Activated CD4-positive, alpha-beta T cell treated with anti-CD3 and anti-CD28 coated beads, Interleukin-2, Interleukin-6, amounts not matched to agents 100 ng/mL and 50 ng/mL, durations not matched to agents 16 hours and 8 hours (primary cell): ENCODE data around the gene AQP12B.
"Not testable (repeated sequence)": the region's sequence is repeated elsewhere in the genome, so short reads cannot be mapped to it uniquely, and the experiment has no call there.

Source experiments
- DNase-seq: peaks from one replicate; pipeline ENCODE4 v3.0.0-alpha.2; 2020

Gene AQP12B

GRCh38 chr2:240701091-240701735 lies 18.5 kb upstream of the AQP12B start:
- DNase-seq = no peak

GRCh38 chr2:240700616-240701015 lies 17.9 kb upstream of the AQP12B start:
- not testable (repeated sequence) for DNase-seq

GRCh38 chr2:240699835-240700234 lies 17.1 kb upstream of the AQP12B start:
- DNase-seq = not testable (repeated sequence)

- DNase-seq = not testable (repeated sequence)
Measured at GRCh38 chr2:240698852-240699561, 16.3 kb upstream of the AQP12B start.

- DNase-seq = not testable (repeated sequence)
Measured at GRCh38 chr2:240696469-240696868, 13.8 kb upstream of the AQP12B start.

GRCh38 chr2:240695593-240695992 lies 12.9 kb upstream of the AQP12B start:
- DNase-seq = not testable (repeated sequence)

GRCh38 chr2:240694304-240694703 lies 11.6 kb upstream of the AQP12B start:
- DNase-seq = not testable (repeated sequence)

GRCh38 chr2:240692583-240693561 lies 10.2 kb upstream of the AQP12B start:
- DNase-seq = not testable (repeated sequence)

GRCh38 chr2:240691631-240692420 lies 9.1 kb upstream of the AQP12B start, which contains the start of gene AQP12A:
Gene AQP12A, plus strand, starts transcription at chr2:240691866. Its CDS starts 48 bp downstream, at chr2:240691914.
- DNase-seq = not testable (repeated sequence)

GRCh38 chr2:240691075-240691427 lies 8.4 kb upstream of the AQP12B start:
- not testable (repeated sequence) for DNase-seq

GRCh38 chr2:240690421-240691074 lies 7.9 kb upstream of the AQP12B start:
- DNase-seq = not testable (repeated sequence)

- no peak for DNase-seq
Measured at GRCh38 chr2:240689975-240690374, 7.3 kb upstream of the AQP12B start.

GRCh38 chr2:240688553-240688919 lies 5.9 kb upstream of the AQP12B start:
- DNase-seq = no peak

- no peak for DNase-seq
Measured at GRCh38 chr2:240687741-240688552, 5.3 kb upstream of the AQP12B start.

GRCh38 chr2:240687045-240687740 lies 4.5 kb upstream of the AQP12B start:
- DNase-seq = no peak

GRCh38 chr2:240686460-240686859 lies 3.8 kb upstream of the AQP12B start:
- no peak for DNase-seq

GRCh38 chr2:240685771-240686371 lies 3.2 kb upstream of the AQP12B start:
- DNase-seq = no peak

- not testable (repeated sequence) for DNase-seq
Measured at GRCh38 chr2:240683980-240684728, 1.5 kb upstream of the AQP12B start.
